MM.1S (cell line): ENCODE data around the gene PPP1R15B.

Experiments used
- DNase-seq: peaks from one replicate; pipeline ENCODE4 v3.0.0-alpha.2; 2015
- H2AFZ ChIP-seq: fragments of 300-600 bp; sonication (generic); 2 replicates; pipeline ENCODE4 v1.6.0; 2016; ENCODE audit warnings: antibody characterized with exemption, low read length
- H3F3A ChIP-seq: fragments of 300-600 bp; sonication (generic); 2 replicates; pipeline ENCODE4 v1.6.1; 2016; ENCODE audit warnings: mild to moderate bottlenecking, antibody characterized with exemption, low read length, moderate library complexity, mixed read lengths; ENCODE audit not compliant: insufficient read depth
- H3K27ac ChIP-seq: fragments of 300-600 bp; sonication (generic); 2 replicates; pipeline ENCODE4 v1.5.1; 2016; ENCODE audit warnings: mild to moderate bottlenecking, low read length
- H3K27me3 ChIP-seq: fragments of 300-600 bp; sonication (generic); replicated peaks from 2 replicates; pipeline ENCODE4 v1.6.0; 2016; ENCODE audit warnings: low read length; ENCODE audit not compliant: insufficient read depth
- H3K36me3 ChIP-seq: fragments of 300-600 bp; sonication (generic); replicated peaks from 2 replicates; pipeline ENCODE4 v1.6.1; 2016; ENCODE audit warnings: mild to moderate bottlenecking, low read length, mixed read lengths; ENCODE audit not compliant: insufficient read depth
- H3K4me1 ChIP-seq: fragments of 300-600 bp; sonication (generic); 2 replicates; pipeline ENCODE4 v1.6.1; 2016; ENCODE audit warnings: low read length, mixed read lengths
- H3K4me2 ChIP-seq: fragments of 300-600 bp; sonication (generic); 2 replicates; pipeline ENCODE4 v1.6.0; 2016; ENCODE audit warnings: low read depth, low read length
- H3K4me3 ChIP-seq: fragments of 300-600 bp; sonication (generic); 2 replicates; pipeline ENCODE4 v1.5.1; 2016; ENCODE audit warnings: low read length, mixed read lengths
- H3K79me2 ChIP-seq: fragments of 300-600 bp; sonication (generic); 2 replicates; pipeline ENCODE4 v1.6.1; 2016; ENCODE audit warnings: mixed run types, low read length, mixed read lengths
- H3K9ac ChIP-seq: fragments of 300-600 bp; sonication (generic); 2 replicates; pipeline ENCODE4 v1.6.1; 2016; ENCODE audit warnings: low read length, mixed read lengths
- H3K9me2 ChIP-seq: fragments of 300-600 bp; sonication (generic); replicated peaks from 2 replicates; pipeline ENCODE4 v1.6.1; 2016; ENCODE audit warnings: mild to moderate bottlenecking, low read length, mixed read lengths; ENCODE audit not compliant: insufficient read depth
- H3K9me3 ChIP-seq: fragments of 300-600 bp; sonication (generic); replicated peaks from 2 replicates; pipeline ENCODE4 v1.6.1; 2016; ENCODE audit warnings: mild to moderate bottlenecking, low read length, mixed read lengths; ENCODE audit not compliant: insufficient read depth
- H4K20me1 ChIP-seq: fragments of 300-600 bp; sonication (generic); 2 replicates; pipeline ENCODE4 v1.6.1; 2016; ENCODE audit warnings: mild to moderate bottlenecking, low read length, moderate library complexity, mixed read lengths; ENCODE audit not compliant: insufficient read depth
- CTCF ChIP-seq: fragments of 300-600 bp; sonication (generic); IDR thresholded peaks from 2 replicates; pipeline ENCODE4 v1.5.1; 2016; ENCODE audit warnings: antibody characterized with exemption, low read length, mixed read lengths
- EZH2 ChIP-seq: fragments of 300-600 bp; sonication (generic); optimal IDR thresholded peaks from 2 replicates; pipeline ENCODE3; 2017; ENCODE audit warnings: low read depth, mild to moderate bottlenecking, antibody characterized with exemption, low read length, mixed read lengths
- EZH2phosphoT487 ChIP-seq: fragments of 300-600 bp; sonication (generic); IDR thresholded peaks from 2 replicates; pipeline ENCODE4 v1.6.1; 2018; ENCODE audit warnings: antibody characterized with exemption, low read length

Gene PPP1R15B

GRCh38 chr1:204443871-204444581 is 32.4 kb upstream of the PPP1R15B start:
- H3K36me3 ChIP-seq: no peaks in the 10 kb centered on the region
- no peaks in the 10 kb centered on the region for H3K9me3 ChIP-seq
- no peak overlapping the region for H2AFZ ChIP-seq
- no peaks in the 10 kb centered on the region for H3F3A ChIP-seq
- H3K4me1 ChIP-seq: no peaks in the 10 kb centered on the region; the same call in 1 of the 2 replicates
- no peaks in the 10 kb centered on the region for H3K27me3 ChIP-seq
- DNase-seq: no peak
- no peak overlapping the region for H3K9ac ChIP-seq
- no peak overlapping the region for H3K4me2 ChIP-seq
- no peaks in the 10 kb centered on the region for H3K9me2 ChIP-seq
- H3K79me2 ChIP-seq: no peaks in the 10 kb centered on the region
- H4K20me1 ChIP-seq: no peaks in the 10 kb centered on the region
- H3K27ac ChIP-seq: no peak overlapping the region
- H3K4me3 ChIP-seq: no peak overlapping the region
- no peak for TF ChIP-seq CTCF
- no peak for TF ChIP-seq EZH2
- no peak for TF ChIP-seq EZH2phosphoT487

DNA sequence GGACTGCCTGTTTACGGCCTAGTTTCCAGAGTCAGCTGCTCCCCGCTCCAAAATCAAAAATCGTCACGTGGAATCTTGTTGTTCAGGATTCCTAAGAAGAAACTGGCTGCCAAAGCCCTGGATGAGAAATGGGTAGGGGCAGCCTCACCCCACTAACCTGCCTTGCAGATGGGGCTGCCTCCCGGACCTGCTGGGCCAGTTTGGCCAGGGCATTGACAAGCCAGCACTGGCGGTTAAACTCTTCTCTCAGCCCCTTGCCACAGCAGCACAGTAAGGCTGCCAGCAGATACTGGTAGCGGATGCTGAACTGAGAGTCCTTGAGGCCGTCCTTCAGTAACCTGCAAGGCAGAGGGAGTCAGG is 31.6 kb upstream of the PPP1R15B start:
- TF ChIP-seq EZH2phosphoT487 (no peak), CTCF (no peak), EZH2 (no peak)
- Histone ChIP-seq H3F3A (no peaks in the 10 kb centered on the region), H3K79me2 (no peaks in the 10 kb centered on the region), H3K27ac (no peak overlapping the region), H3K4me3 (no peak overlapping the region), H3K27me3 (no peaks in the 10 kb centered on the region), H2AFZ (no peak overlapping the region), H3K9ac (no peak overlapping the region), H3K9me3 (no peaks in the 10 kb centered on the region), H3K4me2 (no peak overlapping the region), H3K36me3 (no peaks in the 10 kb centered on the region), H3K9me2 (no peaks in the 10 kb centered on the region), H4K20me1 (no peaks in the 10 kb centered on the region), H3K4me1 (no peaks in the 10 kb centered on the region; the same call in 1 of the 2 replicates)
- DNase-seq: no peak

DNA sequence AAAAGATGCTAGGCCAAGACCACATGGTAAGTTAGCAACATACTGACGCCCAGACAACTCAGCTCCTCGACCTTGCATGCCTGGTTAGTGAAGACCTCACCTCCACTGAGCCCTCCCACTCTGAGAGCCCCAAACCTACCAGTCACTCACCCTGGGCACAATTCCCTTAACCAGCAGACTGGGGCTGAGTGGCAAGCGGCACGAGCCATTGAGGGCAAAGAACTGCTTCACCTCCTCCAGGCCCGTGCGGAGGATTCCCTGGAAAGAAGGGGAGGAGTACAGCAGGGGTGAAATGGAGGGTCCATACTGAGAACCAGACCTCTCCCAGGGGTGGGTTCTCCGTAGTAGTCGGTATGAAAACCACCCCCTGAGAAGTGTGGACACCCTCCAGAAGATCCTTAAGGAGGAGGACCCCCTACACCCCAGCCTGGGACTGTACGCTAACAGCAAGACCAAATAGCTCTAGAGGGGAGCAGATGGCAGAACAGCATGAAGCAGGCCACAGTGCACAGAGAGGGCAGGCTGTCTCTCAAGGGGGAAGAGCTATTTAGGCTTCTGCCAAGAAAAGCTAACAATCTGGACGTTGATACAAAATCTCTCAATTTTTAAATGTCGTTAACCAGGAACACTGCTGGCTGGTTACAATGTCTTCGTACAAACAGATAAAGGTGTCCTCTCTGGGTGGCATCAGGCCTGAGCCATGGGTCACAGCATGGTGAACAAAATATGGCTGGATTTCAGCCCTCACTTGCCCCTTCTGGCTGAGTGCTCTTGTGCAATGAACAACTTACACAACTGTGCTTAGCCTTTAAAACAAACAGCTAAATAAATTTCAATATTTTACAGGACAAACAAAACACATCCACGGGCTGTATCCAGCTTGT is 31.0 kb upstream of the PPP1R15B start:
- no peak overlapping the region for H3K27ac ChIP-seq
- no peaks in the 10 kb centered on the region; the same call in 1 of the 2 replicates for H3K4me1 ChIP-seq
- H3K9me2 ChIP-seq: no peaks in the 10 kb centered on the region
- no peak overlapping the region for H3K9ac ChIP-seq
- H3K4me3 ChIP-seq: no peak overlapping the region
- TF ChIP-seq EZH2phosphoT487: no peak
- no peak for TF ChIP-seq EZH2
- TF ChIP-seq CTCF: no peak
- no peak overlapping the region for H3K4me2 ChIP-seq
- H3K27me3 ChIP-seq: no peaks in the 10 kb centered on the region
- no peaks in the 10 kb centered on the region for H3K9me3 ChIP-seq
- no peaks in the 10 kb centered on the region for H3F3A ChIP-seq
- DNase-seq: no peak
- H4K20me1 ChIP-seq: no peaks in the 10 kb centered on the region
- no peaks in the 10 kb centered on the region for H3K36me3 ChIP-seq
- H2AFZ ChIP-seq: no peak overlapping the region
- H3K79me2 ChIP-seq: no peaks in the 10 kb centered on the region
